Tibial nerve (tissue), 4 donors: ENCODE data around the gene POU6F2.

Experiments
- CTCF ChIP-seq, 5 experiments: fragments of 200-600 bp in 3 of 5; fragments of 450-650 bp in 2 of 5; sonication (generic) in 3 of 5; IDR thresholded peaks; one replicate each; pipeline ENCODE4 v1.5.1; 2016 to 2019; ENCODE audit warnings: antibody characterized with exemption in 5 of 5, mild to moderate bottlenecking in 3 of 5, moderate library complexity in 2 of 5
- EP300 ChIP-seq, 2 donors: sonication (generic); formaldehyde crosslinking; IDR thresholded peaks; one replicate each; pipeline ENCODE4 v1.6.1; 2017; ENCODE audit warnings: antibody characterized with exemption in 2 of 2, mild to moderate bottlenecking in 1 of 2
- POLR2A ChIP-seq, 2 donors: fragments of 450-650 bp; IDR thresholded peaks; one replicate each; pipeline ENCODE4 v1.6.1; 2017; ENCODE audit warnings: antibody characterized with exemption in 2 of 2, mild to moderate bottlenecking in 2 of 2, moderate library complexity in 2 of 2

GRCh38 chr7:39451901-39452300 lies 474.2 kb downstream of the POU6F2 start:
- TF ChIP-seq CTCF (IDR thresholded peaks at IDR 0.05) (no peak), POLR2A (IDR thresholded peaks at IDR 0.05) (no peak), EP300 (IDR thresholded peaks at IDR 0.05) (no peak)
